HG03159 (cell line): Measurements from ENCODE around the gene RYR3.

ENCODE experiments used
- ATAC-seq: cut with Tn5 transposase; IDR thresholded peaks from one replicate; pipeline ENCODE4 v1.9.1; 2021; ENCODE audit warnings: mild to moderate bottlenecking, moderate library complexity; ENCODE audit not compliant: unreplicated experiment

The RYR3 gene

DNA sequence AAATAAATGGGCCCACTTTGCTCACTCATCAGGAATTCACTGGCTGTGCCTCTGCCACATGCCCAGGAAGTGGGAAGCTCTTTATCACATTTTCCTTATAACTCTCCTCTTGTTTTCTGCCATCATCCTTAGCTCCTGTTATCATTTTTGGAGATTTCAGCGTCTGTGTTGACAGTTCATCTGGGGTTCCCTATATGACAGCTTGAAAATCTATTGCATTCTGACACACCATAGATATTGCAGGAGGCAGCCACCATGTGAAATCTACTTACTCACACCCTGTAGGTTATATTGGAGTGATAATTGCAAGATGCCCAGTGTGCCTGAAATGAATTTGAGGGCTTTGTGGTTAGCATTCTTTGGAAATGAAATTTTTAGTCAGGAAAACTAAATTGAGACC, 132.9 kb downstream of the RYR3 start:
- ATAC-seq, result no peak

DNA sequence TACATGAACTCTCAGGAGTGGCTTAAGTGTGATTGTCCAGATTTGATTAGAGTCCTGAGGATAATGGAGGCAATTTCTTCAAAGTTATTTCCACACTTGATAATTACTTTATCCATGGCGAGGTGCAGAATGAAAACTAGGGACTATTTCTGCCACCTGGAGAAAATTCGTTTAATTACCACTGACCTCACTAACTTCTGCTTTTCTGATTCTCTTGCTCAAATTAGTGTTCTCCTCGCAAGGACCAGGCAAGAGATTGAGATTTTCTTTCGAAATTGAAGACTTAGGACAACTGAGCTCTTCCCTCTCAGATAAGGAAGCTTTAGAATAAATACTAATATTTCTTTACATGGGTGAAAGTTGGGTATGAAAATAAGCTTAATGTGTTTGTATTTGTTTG, 135.2 kb downstream of the RYR3 start:
- ATAC-seq, result no peak

GRCh38 chr15:33448151-33448550, 137.4 kb downstream of the RYR3 start:
- no peak for ATAC-seq

GRCh38 chr15:33448961-33449606, 138.3 kb downstream of the RYR3 start:
- ATAC-seq, result no peak

GRCh38 chr15:33449810-33450209, 139.0 kb downstream of the RYR3 start:
- no peak for ATAC-seq

DNA sequence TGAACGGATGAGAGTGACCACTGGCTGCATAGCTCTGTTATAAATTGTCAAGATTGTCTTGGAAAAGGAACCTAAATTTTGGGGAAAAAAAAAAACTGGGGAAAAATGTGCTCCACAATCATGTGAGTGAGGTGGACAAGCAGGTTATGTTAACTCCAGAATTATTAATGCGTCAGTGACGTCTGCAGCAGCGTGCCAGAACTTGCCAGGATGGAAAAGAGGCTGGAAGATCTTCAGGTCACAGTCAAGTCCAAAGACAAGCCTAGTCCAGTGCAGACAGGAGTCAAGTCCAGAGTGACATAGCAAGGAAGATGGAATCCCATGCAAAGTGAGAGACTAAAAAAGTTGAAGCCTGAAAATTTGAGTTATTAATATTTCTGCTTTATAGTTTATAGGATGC, 140.6 kb downstream of the RYR3 start:
- ATAC-seq, result no peak

- ATAC-seq, result no peak
Observed at GRCh38 chr15:33453761-33454160, 143.0 kb downstream of the RYR3 start.

- no peak for ATAC-seq
Observed at GRCh38 chr15:33454346-33454745, 143.6 kb downstream of the RYR3 start.

DNA sequence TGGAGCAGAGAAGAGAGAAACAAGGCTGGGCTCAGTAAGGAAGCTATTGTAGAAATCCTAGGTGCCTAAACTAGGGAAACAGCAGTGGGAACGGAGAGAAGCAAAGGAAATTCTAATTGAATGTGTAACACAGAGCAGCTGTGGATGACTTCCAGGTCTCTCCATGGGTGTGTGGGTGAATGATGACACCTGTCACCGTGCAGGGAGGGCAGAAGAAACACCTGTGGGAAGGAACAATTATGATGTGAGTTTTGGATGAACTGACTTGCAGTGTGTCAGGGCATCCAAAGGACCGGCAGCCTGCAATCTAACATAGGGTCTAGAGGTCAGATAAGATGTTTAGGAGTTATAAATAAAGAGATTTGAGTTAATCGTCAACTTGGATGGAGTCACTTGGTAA, 144.2 kb downstream of the RYR3 start:
- ATAC-seq, result no peak

DNA sequence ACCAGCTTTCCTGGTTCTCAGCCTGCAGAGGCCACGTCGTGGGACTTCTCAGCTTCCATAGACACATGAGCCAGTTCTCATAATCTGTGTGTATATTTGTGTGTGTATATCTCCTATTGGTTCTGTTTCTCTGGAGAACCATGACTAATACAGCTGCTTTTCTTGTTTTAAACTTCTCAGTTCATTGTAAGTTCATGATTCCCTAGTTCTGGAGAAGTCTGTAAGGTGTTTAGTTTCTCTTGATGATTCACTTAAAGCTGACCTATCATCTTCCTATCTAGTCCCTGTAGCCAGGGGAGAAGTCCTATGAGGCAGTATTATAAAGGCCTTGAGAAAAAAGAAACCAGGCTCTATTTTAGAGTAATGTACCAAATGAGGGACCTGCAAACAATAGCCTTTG, 147.7 kb downstream of the RYR3 start:
- ATAC-seq, result no peak

- ATAC-seq, result no peak
Observed at GRCh38 chr15:33460166-33460805, 149.5 kb downstream of the RYR3 start.

GRCh38 chr15:33461671-33462070, 150.9 kb downstream of the RYR3 start:
- ATAC-seq, result no peak

GRCh38 chr15:33467146-33467815, 156.5 kb downstream of the RYR3 start:
- no peak for ATAC-seq

GRCh38 chr15:33467816-33468163, 157.0 kb downstream of the RYR3 start:
- no peak for ATAC-seq

- ATAC-seq, result no peak
Observed at GRCh38 chr15:33468740-33469139, 158.0 kb downstream of the RYR3 start.

DNA sequence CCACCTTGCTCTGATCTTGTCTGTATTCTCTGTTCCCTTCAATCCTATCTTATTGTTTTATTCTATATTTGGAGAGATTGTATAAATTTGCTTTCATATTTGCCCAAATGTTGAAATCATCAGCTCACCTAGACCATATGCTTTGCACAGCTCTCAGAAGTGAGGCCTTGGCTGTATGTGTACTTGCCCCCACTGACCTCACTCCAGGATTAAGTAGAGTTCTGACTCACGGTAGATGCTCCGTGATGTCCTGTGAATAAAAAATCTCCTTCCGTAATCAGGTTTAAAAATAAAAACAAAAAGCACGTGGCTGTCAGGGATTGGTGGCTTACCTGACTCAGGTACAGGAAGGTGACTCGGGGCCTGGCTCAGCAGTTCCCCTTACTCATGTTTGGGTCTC, 162.2 kb downstream of the RYR3 start:
- ATAC-seq, result no peak

GRCh38 chr15:33473714-33474113, 162.9 kb downstream of the RYR3 start:
- no peak for ATAC-seq

DNA sequence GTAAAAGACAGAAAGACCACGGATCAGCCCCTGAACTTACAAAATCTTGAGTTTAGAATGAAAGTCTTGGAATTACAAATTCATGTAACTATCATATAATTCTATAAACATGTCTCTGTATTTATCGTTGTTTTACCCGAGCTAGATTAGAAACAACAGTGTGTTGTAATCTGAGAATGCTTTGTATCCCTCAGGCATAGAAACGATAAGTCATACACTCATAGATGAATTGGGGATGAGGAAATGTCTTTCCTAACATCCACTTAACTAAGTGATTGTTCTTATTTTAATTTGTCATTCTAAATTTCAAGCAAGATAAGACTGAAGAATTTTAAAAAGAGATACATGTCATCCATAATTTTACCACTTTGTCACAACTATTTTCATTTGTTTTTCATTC, 165.3 kb downstream of the RYR3 start:
- no peak for ATAC-seq

GRCh38 chr15:33476908-33477307, 166.1 kb downstream of the RYR3 start:
- no peak for ATAC-seq

DNA sequence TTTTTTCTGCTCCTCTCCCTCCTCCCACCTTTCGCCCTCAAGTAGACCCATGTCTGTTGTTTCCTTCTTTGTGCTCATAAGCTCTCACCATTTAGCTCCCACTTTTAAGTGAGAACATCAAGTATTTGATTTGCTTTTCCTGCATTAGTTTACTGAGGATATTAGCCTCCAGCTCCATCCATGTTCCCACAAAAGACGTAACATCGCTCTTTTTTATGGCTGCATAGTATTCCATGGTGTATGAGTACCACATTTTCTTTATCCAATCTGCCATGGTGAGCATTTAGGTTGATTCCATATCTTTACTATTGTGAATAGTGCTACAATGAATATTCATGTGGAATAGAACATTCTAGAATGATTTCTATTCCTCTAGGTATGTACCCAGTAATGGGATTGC, 178.6 kb downstream of the RYR3 start:
- no peak for ATAC-seq

- ATAC-seq, result no peak
Observed at GRCh38 chr15:33490703-33491102, 179.9 kb downstream of the RYR3 start.

DNA sequence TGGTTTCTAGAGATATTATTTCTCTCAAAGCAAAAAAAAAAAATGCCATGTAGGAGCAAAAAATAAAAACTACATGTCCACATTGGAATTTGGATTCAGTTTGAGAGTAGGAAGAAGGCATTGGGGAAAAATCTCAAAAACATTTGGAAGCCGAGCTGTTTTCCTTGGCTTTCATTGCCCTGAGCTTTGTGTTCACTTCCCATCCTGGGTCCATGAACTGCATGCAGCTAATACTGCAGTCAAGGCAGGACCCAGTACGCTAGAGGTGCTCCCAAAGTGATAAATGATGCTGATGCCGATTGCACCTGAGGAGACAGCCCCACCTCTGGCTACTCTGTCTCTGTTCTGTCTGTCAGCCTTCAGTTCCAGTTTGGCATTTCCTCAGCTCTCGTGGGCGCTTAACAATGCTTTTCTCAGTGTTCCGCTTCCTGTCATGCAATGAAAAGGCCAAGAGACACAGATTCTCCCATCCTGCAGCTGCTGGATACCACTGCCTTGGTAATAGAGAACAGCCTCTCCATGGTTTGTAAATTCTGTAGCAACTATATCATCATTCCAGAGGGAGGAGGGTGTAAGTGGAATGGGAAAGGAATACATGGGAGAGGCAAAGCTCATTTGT, 181.8 kb downstream of the RYR3 start:
- no peak for ATAC-seq
